Adipocyte (in vitro differentiated cells): Measurements from ENCODE around the gene NSL1.
"Not testable (repeated sequence)": the region's sequence is repeated elsewhere in the genome, so short reads cannot be mapped to it uniquely, and the experiment has no call there.

Experiments
- DNase-seq: peaks from one replicate; pipeline ENCODE4 v3.0.0-alpha.2; 2015; ENCODE audit warnings: low read depth
- H3K27me3 ChIP-seq: replicated peaks from 2 replicates; pipeline ENCODE4 v1.7.0; 2013; ENCODE audit warnings: mild to moderate bottlenecking, low read length, moderate library complexity; ENCODE audit not compliant: control insufficient read depth, insufficient read depth
- H3K36me3 ChIP-seq: 2 replicates; pipeline ENCODE4 v1.7.0; 2013; ENCODE audit warnings: low read length, mild to moderate bottlenecking, moderate library complexity; ENCODE audit not compliant: control insufficient read depth, insufficient read depth, severe bottlenecking
- H3K4me1 ChIP-seq: 2 replicates; pipeline ENCODE4 v1.7.0; 2013; ENCODE audit warnings: mild to moderate bottlenecking, low read length, moderate library complexity; ENCODE audit not compliant: control insufficient read depth, insufficient read depth
- H3K4me3 ChIP-seq: 2 replicates; pipeline ENCODE4 v1.7.0; 2013; ENCODE audit warnings: mild to moderate bottlenecking, low read length, moderate library complexity
- H3K9ac ChIP-seq: 2 replicates; pipeline ENCODE4 v1.7.0; 2013; ENCODE audit warnings: mild to moderate bottlenecking, low read length, moderate library complexity
- H3K9me3 ChIP-seq: 2 replicates; pipeline ENCODE4 v1.7.0; 2013; ENCODE audit warnings: mild to moderate bottlenecking, low read length, moderate library complexity; ENCODE audit not compliant: control insufficient read depth

The NSL1 gene

DNA sequence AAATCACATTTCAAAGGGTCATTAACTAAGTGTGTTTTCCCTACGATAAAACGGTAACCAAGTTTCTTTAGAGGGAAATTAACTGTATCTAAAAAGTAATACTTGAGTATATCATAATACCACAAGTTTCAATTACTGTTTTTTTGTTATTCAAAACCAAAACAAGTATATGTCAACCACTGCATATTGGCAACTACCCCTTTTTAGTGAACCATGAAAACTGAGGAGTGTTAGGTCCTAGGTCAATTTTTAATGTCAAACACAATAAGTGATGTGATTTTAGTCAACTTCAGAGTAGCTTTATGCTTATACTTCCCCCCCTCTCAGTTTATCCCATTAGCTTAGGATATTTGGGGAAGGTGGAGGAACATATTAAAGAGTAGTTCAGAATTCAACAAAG, 10.4 kb downstream of the NSL1 start:
- H3K36me3 ChIP-seq = peaks cover 41% of the 10 kb centered on the region
- H3K4me1 ChIP-seq = peaks cover 8% of the 10 kb centered on the region
- no peak for DNase-seq
- H3K9me3 ChIP-seq = no peaks in the 10 kb centered on the region
- no peaks in the 10 kb centered on the region for H3K27me3 ChIP-seq
- no peak overlapping the region for H3K9ac ChIP-seq
- H3K4me3 ChIP-seq = no peak overlapping the region

DNA sequence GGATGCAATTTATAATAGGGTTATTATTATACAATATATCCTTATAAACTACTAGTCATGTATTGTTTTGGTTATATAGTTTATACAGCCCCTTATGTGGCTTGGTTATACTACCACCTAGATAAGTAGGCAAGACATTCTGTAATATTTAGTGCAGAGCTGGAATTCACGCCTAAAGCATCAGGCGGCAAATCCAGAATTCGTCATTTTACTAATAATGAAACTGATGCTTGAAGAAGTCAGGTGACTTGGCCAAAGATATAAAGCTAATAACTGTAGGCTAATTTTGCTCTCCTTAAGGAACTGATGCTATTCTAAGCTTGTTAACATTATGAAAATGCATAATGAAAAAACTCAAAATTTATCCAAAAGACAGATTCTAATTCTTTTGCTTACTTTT, 10.8 kb downstream of the NSL1 start:
- Histone ChIP-seq H3K9ac (no peak overlapping the region), H3K4me3 (no peak overlapping the region), H3K27me3 (no peaks in the 10 kb centered on the region), H3K4me1 (peaks cover 8% of the 10 kb centered on the region), H3K36me3 (peaks cover 38% of the 10 kb centered on the region), H3K9me3 (no peaks in the 10 kb centered on the region)
- DNase-seq = no peak

DNA sequence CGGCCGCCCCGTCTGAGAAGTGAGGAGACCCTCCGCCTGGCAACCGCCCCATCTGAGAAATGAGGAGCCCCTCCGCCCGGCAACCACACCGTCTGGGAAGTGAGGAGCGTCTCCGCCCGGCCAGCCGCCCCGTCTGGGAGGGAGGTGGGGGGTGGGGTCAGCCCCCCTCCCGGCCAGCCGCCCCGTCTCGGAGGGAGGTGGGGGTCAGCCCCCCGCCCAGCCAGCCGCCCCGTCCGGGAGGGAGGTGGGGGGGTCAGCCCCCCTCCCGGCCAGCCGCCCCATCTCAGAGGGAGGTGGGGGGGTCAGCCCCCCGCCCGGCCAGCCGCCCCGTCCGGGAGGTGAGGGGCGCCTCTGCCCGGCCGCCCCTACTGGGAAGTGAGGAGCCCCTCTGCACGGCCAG, 12.5 kb downstream of the NSL1 start:
- H3K9ac ChIP-seq, DNase-seq, H3K27me3 ChIP-seq, H3K4me3 ChIP-seq, H3K4me1 ChIP-seq, H3K9me3 ChIP-seq: not testable (repeated sequence)
- peaks cover 26% of the 10 kb centered on the region for H3K36me3 ChIP-seq

DNA sequence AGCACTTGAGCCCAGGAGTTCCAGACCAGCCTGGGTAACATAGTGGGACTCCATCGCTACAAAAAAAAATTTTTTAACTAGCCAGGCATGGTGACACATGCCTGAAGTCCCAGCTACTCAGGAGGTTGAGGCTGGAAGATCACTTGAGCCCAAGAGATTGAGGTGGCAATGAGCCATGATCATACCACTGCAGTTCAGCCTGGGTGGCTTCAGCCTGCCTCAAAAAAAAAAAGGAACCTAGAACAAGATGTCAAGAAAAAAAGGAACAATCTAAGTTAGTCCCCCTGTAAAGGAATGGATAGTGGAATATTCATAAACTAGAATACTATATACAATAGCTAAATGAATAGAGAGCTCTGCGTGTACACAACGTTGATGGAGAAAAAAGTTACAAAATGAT, 14.4 kb downstream of the NSL1 start:
- Histone ChIP-seq H3K4me3 (no peak overlapping the region), H3K4me1 (no peaks in the 10 kb centered on the region), H3K36me3 (peaks cover 19% of the 10 kb centered on the region), H3K9me3 (no peaks in the 10 kb centered on the region), H3K27me3 (no peaks in the 10 kb centered on the region), H3K9ac (no peak overlapping the region)
- no peak for DNase-seq

DNA sequence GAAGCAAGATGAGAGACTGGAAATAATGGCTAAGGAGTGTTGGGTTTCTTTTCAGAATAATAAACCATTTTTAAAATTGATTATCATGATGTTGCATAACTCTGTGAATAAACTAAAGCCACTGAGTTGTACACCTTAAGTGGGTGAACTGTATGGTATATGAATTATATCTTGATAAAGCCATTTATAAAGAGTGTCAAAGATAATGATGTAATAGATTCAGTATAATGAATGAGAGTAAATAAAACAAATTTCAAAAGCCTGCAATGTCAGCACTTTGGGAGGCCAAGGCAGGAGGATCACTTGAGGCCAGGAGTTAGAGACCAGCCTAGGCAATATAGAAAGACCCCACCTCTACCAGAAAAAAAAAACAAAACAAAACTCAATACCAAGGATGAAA, 16.3 kb downstream of the NSL1 start:
- Histone ChIP-seq H3K4me1 (no peaks in the 10 kb centered on the region), H3K4me3 (no peak overlapping the region), H3K9ac (no peak overlapping the region), H3K9me3 (peaks cover 6% of the 10 kb centered on the region), H3K36me3 (peaks cover 4% of the 10 kb centered on the region), H3K27me3 (no peaks in the 10 kb centered on the region)
- no peak for DNase-seq

DNA sequence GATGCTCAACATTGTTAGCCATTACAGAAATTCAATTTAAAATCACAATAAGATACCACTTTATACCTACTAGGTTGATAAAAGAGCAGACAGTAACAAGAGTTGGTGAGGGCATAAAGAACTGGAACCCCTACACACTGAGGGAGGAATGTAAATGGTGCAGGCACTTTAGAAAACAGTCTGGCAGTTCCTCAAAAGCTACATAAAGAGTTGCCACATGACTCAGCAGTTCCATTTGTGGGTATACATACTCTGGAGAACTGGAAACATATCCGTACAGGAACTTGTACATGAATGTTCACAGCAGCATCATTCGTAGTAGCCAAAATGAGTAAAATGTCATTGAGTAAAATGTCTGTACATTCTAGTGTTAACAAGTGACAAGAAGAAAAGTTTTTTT, 17.0 kb downstream of the NSL1 start:
- Histone ChIP-seq H3K27me3 (no peaks in the 10 kb centered on the region), H3K9ac (no peak overlapping the region), H3K9me3 (peaks cover 13% of the 10 kb centered on the region), H3K4me3 (no peak overlapping the region), H3K36me3 (peaks cover 4% of the 10 kb centered on the region), H3K4me1 (no peaks in the 10 kb centered on the region)
- peak; percentile 34 for DNase-seq

GRCh38 chr1:212773011-212773410, 18.6 kb downstream of the NSL1 start:
- peaks cover 26% of the 10 kb centered on the region for H3K9me3 ChIP-seq
- H3K9ac ChIP-seq = no peak overlapping the region
- DNase-seq = no peak
- H3K36me3 ChIP-seq = peaks cover 4% of the 10 kb centered on the region
- no peaks in the 10 kb centered on the region for H3K27me3 ChIP-seq
- no peaks in the 10 kb centered on the region for H3K4me1 ChIP-seq
- H3K4me3 ChIP-seq = no peak overlapping the region

GRCh38 chr1:212771341-212771740, 20.2 kb downstream of the NSL1 start:
- H3K27me3 ChIP-seq = no peaks in the 10 kb centered on the region
- no peak overlapping the region for H3K4me3 ChIP-seq
- H3K9me3 ChIP-seq = peaks cover 26% of the 10 kb centered on the region
- H3K9ac ChIP-seq = no peak overlapping the region
- no peak for DNase-seq
- no peaks in the 10 kb centered on the region for H3K4me1 ChIP-seq
- peaks cover 4% of the 10 kb centered on the region for H3K36me3 ChIP-seq

DNA sequence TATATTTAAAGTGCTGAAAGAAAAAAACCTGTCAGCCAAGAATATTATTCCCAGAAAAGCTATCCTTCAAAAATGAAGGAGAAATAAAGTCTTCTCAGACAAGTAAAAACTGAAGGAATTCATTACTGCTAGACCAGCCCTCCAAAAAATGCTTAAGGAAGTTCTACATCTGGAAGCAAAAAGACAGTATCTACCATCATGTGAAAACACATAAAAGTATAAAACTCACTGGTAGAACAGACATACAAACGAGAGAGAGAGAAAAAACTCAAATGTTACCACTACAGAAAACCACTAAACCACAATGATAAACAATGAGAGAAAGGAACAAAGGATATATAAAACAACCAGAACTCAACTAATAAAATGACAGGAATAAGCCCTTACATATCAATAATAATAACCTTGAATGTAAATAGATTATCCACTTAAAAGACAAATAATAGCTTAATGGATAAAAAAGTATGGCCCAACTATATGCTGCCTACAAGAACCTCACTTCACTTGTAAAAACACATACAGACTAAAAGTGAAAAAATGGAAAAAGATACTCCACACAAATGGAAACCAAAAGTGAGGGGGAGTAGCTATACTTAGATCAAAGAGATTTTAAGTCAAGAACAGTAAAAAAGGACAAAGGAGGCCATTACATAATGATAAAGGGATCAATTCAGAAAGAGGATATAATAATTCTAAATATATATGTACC, 22.0 kb downstream of the NSL1 start:
- Histone ChIP-seq H3K4me1 (no peaks in the 10 kb centered on the region), H3K9ac (no peak overlapping the region), H3K27me3 (no peaks in the 10 kb centered on the region), H3K9me3 (peaks cover 26% of the 10 kb centered on the region), H3K4me3 (no peak overlapping the region), H3K36me3 (peaks cover 2% of the 10 kb centered on the region)
- no peak for DNase-seq

DNA sequence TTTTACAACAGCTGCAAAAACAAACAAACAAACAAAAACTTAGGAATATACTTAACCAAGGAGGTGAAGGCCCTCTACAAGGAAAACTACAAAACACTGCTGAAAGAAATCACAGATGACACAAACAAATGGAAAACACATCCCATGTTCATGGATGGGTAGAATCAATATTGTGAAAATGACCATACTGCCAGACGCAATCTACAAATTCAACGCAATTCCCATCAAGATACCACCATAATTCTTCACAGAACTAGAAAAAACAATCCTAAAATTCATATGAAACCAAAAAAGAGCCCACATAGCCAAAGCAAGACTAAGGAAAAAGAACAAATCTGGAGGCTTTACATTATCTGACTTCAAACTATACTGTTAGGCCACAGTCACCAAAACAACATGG, 24.8 kb downstream of the NSL1 start:
- H3K27me3 ChIP-seq, H3K9ac ChIP-seq, H3K36me3 ChIP-seq, DNase-seq, H3K4me3 ChIP-seq, H3K4me1 ChIP-seq: not testable (repeated sequence)
- peaks cover 26% of the 10 kb centered on the region for H3K9me3 ChIP-seq

DNA sequence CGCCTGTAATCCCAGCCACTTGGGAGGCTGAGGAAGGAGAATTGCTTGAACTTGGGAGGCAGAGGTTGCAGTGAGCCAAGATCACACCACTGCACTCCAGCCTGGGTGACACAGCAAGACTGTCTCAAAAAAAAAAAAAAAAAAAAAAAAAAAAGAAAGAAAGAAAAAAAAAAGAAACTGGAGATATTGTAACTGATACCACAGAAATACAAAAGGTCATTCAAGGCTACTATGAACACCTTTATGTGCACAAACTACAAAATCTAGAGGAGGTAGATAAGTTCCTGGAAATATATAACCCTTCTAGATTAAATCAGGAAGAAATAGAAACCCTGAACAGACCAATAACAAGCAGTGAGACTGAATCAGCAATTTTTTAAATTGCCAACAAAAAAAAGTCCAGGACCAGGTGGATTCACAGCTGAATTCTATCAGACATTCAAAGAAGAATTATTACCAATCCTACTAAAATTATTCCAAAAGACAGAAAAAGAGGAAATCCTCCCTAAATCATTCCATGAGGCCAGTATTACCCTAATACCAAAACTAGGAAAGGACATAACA, 26.8 kb downstream of the NSL1 start:
- peaks cover 15% of the 10 kb centered on the region for H3K9me3 ChIP-seq
- not testable (repeated sequence) for H3K36me3 ChIP-seq, DNase-seq

GRCh38 chr1:212762839-212763238, 28.7 kb downstream of the NSL1 start:
- Histone ChIP-seq H3K9me3 (no peaks in the 10 kb centered on the region), H3K27me3 (no peaks in the 10 kb centered on the region), H3K4me3 (no peak overlapping the region), H3K4me1 (no peaks in the 10 kb centered on the region), H3K36me3 (no peaks in the 10 kb centered on the region), H3K9ac (no peak overlapping the region)
- no peak for DNase-seq

More for the DNA sequence above, 26.8 kb downstream of the NSL1 start:
- H3K9ac ChIP-seq, H3K27me3 ChIP-seq, H3K4me1 ChIP-seq, H3K4me3 ChIP-seq: not testable (repeated sequence)
